ENCODE results near the gene CKAP4. TPM values are rescaled to one million over a fixed set of nuclear protein-coding genes. Genes with fewer than 3 reads are reported as not detected.

CKAP4 gene
- total RNA-seq, 6 experiments from 2014 or later: 16.8 to 43.7 (median 28.3) TPM

DNA sequence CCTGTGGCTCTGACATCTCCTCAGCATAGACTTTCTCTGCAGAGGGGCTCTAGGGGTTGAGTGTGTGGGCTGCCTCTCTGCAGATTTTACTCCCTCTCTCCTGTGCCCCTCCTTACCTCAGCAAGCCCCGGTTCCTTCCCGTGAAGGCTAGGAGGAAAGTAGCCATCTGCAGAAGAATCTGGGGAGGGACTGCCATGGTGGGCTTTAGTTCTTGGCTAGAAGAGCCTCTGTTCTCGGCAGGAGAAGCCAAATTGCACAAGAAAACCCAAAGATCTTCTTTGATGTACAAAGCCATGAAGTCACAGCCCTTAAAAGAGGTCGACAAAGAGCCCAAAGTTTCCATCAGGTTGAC lies 23.5 kb downstream of the CKAP4 start:
- 19% methylated on average over 4 of the region's 4 CpGs for WGBS (ENCODE audit: insufficient coverage, low coverage, low lambda C conversion rate, missing lambda C conversion rate)
- DNase-seq (no peak), ATAC-seq (no peak)
- H3K9me3 ChIP-seq: no peaks in the 10 kb centered on the region
- H3K4me1 ChIP-seq: peaks cover 0 to 8% (median 0%) of the 10 kb centered on the region in 4 donors
- no peak overlapping the region for H3K27ac ChIP-seq
- TF ChIP-seq, protein P1, sequence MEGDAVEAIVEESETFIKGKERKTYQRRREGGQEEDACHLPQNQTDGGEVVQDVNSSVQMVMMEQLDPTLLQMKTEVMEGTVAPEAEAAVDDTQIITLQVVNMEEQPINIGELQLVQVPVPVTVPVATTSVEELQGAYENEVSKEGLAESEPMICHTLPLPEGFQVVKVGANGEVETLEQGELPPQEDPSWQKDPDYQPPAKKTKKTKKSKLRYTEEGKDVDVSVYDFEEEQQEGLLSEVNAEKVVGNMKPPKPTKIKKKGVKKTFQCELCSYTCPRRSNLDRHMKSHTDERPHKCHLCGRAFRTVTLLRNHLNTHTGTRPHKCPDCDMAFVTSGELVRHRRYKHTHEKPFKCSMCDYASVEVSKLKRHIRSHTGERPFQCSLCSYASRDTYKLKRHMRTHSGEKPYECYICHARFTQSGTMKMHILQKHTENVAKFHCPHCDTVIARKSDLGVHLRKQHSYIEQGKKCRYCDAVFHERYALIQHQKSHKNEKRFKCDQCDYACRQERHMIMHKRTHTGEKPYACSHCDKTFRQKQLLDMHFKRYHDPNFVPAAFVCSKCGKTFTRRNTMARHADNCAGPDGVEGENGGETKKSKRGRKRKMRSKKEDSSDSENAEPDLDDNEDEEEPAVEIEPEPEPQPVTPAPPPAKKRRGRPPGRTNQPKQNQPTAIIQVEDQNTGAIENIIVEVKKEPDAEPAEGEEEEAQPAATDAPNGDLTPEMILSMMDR (IDR thresholded peaks at IDR 0.05): no peak
- TF ChIP-seq POLR2A (IDR thresholded peaks at IDR 0.05): no peak
- no peaks in the 10 kb centered on the region for H3K36me3 ChIP-seq
- no peaks in the 10 kb centered on the region for H3K27me3 ChIP-seq
- H3K4me3 ChIP-seq: no peak overlapping the region
- intact Hi-C loops (cut with DNase I): loop anchor here in 1 of 2 donors (5.0 kb wide), 1 partner anchor 807 kb away; no protein-coding TSS in a partner anchor

DNA sequence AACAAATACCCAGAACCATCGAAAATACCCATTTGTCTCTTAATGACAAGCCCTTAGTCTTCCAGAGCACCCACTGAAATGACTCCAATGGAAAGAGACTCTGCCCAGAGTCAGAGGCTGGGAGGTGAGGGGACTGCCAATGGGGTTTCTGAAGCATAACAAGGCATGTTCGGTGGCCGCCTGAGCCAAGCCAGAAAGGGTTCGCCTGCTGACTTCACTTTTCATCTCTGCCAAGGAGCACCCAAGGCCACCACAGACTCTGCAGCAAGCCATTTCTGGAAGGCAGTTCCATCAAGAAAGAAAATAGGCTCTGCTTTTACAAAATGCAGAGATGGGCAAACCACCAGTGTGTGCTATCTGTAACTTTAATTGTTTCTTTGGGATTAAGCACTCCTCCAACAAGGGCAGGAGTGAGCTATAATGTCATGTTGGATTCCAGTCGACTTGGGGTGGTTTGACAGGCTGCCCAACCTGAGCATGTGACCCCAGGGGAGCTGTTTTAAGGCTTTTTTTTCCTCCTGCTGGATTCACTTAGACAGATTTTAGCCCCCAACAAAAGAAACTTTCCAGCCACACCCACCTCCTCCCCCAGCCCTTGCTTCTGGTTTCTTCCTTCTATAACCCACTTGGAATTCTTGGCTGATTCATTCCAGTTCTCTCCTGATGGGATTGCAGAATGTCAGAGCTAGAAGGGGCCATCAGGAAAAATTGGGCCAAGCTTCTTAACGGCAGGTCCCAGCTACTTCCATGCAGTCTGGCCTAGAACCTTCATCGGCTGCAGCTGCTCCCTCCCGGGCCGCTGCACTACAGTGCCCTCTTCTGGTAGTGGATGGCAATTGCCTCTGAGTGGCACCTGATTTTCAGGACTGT lies 24.1 kb downstream of the CKAP4 start:
- peaks cover 0 to 8% (median 0%) of the 10 kb centered on the region in 4 donors for H3K4me1 ChIP-seq
- H3K27me3 ChIP-seq: no peaks in the 10 kb centered on the region
- no peak for TF ChIP-seq POLR2A (IDR thresholded peaks at IDR 0.05)
- TF ChIP-seq, protein P1 (IDR thresholded peaks at IDR 0.05): peak; percentile 88 to 99 (median 96)
- intact Hi-C loops (cut with DNase I): loop anchor here in 1 of 2 donors (5.0 kb wide), 1 partner anchor 806 kb away; no protein-coding TSS in a partner anchor
- DNase-seq (peak in 2 of 3 donors; percentile 59 to 75), ATAC-seq (peak; percentile 81 to 94 (median 90))
- no peak overlapping the region for H3K27ac ChIP-seq
- H3K36me3 ChIP-seq: no peaks in the 10 kb centered on the region
- no peak overlapping the region for H3K4me3 ChIP-seq
- no peaks in the 10 kb centered on the region for H3K9me3 ChIP-seq
- 33% methylated on average over 8 of the region's 9 CpGs for WGBS (ENCODE audit: insufficient coverage, low coverage, low lambda C conversion rate, missing lambda C conversion rate)

DNA sequence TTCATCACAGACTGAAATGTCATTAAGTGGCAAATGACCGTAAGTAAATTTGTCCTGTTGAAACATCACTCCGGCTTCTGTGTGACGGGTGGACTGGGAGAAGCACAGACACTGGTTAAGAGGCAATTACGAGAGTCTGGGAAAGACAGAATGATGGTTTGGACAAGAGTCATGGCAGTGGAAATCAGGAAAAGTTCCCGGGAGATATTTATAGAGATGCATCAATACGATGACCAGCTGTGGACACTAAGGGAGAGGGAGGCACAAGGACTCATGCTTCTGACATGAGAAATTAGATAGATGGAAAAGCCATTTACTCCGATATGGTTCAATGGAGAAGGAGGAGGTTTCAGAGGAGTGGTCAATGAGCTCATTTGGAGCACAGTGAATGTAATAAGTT lies 27.3 kb downstream of the CKAP4 start:
- H3K4me3 ChIP-seq: no peak overlapping the region
- WGBS (ENCODE audit: insufficient coverage, low coverage, low lambda C conversion rate, missing lambda C conversion rate): 71% methylated on average over 7 of the region's 7 CpGs
- DNase-seq: no peak
- H3K36me3 ChIP-seq: no peaks in the 10 kb centered on the region
- no peak for ATAC-seq
- H3K27ac ChIP-seq: no peak overlapping the region
- no peaks in the 10 kb centered on the region for H3K9me3 ChIP-seq
- H3K27me3 ChIP-seq: no peaks in the 10 kb centered on the region
- intact Hi-C loops (cut with DNase I): loop anchor here in 1 of 2 donors (5.0 kb wide), 1 partner anchor 803 kb away; no protein-coding TSS in a partner anchor
- TF ChIP-seq POLR2A (IDR thresholded peaks at IDR 0.05): no peak
- TF ChIP-seq, protein P1 (IDR thresholded peaks at IDR 0.05): no peak
- H3K4me1 ChIP-seq: no peaks in the 10 kb centered on the region

DNA sequence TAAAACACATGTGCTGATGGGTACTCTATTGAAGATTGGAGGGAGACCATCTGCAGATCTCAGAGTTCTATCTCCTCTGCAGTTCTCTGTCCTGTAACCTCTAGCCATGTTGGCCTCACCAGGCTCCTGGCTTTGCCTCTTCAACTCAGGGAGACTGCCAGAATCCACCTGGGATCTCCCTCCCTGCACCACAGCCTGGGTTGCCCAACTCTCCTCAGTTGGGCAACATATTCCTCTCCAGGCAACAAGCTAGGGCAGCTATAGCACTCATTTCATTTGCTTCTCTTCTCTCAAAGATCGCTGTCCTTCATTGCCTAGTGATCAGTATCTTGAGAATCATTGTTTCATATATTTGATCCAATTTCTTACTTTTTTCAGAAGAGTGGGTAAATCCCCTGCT lies 28.8 kb downstream of the CKAP4 start:
- 71% methylated on average over 1 of the region's 1 CpG for WGBS (ENCODE audit: insufficient coverage, low coverage, low lambda C conversion rate, missing lambda C conversion rate)
- Histone ChIP-seq H3K4me3 (no peak overlapping the region), H3K27ac (no peak overlapping the region), H3K27me3 (no peaks in the 10 kb centered on the region), H3K36me3 (no peaks in the 10 kb centered on the region), H3K4me1 (no peaks in the 10 kb centered on the region), H3K9me3 (no peaks in the 10 kb centered on the region)
- DNase-seq (no peak), ATAC-seq (peak in 2 of 4 donors; percentile 43 to 85)
- TF ChIP-seq POLR2A (IDR thresholded peaks at IDR 0.05): no peak
- TF ChIP-seq, protein P1 (IDR thresholded peaks at IDR 0.05): no peak
- intact Hi-C loops (cut with DNase I): no loop called here
